ENCODE measurements around the gene SAE1. TPM values are rescaled to one million over a fixed set of nuclear protein-coding genes. Genes with fewer than 3 reads are reported as not detected.
"Not testable (repeated sequence)": the region's sequence is repeated elsewhere in the genome, so short reads cannot be mapped to it uniquely, and the experiment has no call there.

Gene SAE1
- polyA plus RNA-seq, 4 donors, result 116 to 132 (median 122) TPM

DNA sequence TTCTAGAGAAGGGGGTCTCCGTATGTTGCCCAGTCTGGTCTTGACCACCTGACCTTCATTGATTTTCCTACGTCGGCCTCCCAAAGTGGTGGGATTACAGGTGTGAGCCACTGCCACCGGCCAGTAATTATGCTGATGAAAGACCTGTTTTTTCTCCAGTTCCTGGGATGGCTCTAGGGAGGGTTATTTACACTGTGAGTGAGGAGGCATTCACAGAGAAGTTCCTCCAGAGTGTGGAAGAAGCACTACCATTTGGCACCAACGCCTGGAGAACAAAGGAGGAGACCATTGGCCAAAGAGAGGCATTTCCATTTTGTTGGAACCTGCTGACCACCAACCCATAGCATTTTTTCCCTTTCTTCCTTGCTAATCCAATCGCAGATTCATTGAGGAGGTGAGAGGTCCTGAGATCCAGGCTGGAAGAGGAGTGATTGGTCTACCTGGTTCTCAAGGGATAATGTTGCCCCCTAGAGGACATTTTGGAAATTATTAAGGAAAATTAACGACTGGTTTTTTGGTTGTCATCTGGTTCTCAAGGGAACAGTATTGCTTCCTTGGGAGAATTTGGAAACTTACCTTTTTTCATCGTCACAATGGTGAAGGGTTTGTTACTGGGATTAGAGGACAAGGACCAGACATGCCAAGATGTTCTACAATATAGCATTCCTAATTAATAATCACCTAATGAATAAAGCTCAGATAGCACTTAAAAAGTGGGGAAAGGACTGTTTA is 5.5 kb upstream of the SAE1 start:
- DNase-seq (ENCODE audit: low read depth in 4 of 4, low spot score in 3 of 4), result peak in 1 of 4 donors; percentile 53

DNA sequence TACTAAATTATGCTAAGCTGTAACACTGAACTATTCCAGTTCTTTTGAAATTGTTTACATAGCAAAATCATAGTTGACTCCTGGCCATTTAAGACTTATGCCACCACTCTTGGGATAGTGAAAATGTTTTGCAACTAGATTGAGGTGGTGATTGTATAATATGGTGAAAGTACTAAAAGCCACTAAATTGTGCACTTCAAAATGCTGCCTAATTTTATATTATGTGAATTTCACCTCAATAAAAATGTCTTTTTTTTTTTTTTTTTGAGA is 5.0 kb upstream of the SAE1 start:
- no peak for DNase-seq (ENCODE audit: low read depth in 4 of 4, low spot score in 3 of 4)

- DNase-seq (ENCODE audit: low read depth in 4 of 4, low spot score in 3 of 4), result no peak
These were observed 1.1 kb upstream of the SAE1 start for GRCh38 chr19:47129579-47129978.

GRCh38 chr19:47130120-47130588 is 481 bp upstream of the SAE1 start:
- DNase-seq (ENCODE audit: low read depth in 4 of 4, low spot score in 3 of 4), result no peak

GRCh38 chr19:47132194-47132852 is 1.7 kb downstream of the SAE1 start:
- no peak for DNase-seq (ENCODE audit: low read depth in 4 of 4, low spot score in 3 of 4)

DNA sequence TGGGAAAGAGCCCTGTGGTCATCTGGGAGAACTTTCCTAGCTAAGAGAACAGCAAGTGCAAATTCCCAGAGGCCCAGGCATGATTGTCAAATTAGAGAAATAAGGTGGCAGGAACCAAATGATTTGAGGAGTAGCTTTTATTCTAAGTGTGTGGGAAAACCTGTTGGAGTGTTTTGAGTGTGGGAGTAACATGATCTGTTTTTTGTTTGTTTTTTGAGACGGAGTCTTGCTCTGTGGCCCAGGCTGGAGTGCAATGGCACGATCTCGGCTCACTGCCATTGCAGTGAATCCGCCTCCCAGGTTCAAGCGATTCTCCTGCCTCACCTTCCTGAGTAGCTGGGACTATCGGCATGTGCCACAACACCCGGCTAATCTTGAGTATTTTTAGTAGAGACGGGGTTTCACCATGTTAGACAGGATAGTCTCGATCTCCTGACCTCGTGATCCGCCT is 2.4 kb downstream of the SAE1 start:
- DNase-seq (ENCODE audit: low read depth in 4 of 4, low spot score in 3 of 4), result no peak

DNA sequence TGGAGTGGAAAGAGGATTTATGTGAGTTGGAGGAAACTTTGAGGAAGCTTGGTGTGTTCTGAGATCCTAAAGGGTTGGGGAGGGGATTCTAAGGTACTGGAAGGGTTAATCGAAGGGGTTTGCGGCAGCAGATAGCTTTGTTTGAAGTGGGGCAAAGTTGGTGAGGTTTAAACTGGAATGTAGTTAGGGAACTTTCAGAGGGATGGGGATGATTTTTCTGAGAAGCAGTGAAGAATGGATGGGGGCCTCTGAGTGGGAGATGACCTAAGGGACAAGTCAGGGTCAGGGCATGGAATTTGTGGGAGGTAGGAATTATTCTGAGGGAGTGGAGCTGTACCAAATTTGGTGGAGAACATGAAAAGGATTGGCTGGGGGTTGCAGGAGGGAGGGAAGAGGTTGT is 3.9 kb downstream of the SAE1 start:
- no peak for DNase-seq (ENCODE audit: low read depth in 4 of 4, low spot score in 3 of 4)

- DNase-seq (ENCODE audit: low read depth in 4 of 4, low spot score in 3 of 4), result no peak
These were observed 4.5 kb downstream of the SAE1 start for GRCh38 chr19:47135156-47135555.

DNA sequence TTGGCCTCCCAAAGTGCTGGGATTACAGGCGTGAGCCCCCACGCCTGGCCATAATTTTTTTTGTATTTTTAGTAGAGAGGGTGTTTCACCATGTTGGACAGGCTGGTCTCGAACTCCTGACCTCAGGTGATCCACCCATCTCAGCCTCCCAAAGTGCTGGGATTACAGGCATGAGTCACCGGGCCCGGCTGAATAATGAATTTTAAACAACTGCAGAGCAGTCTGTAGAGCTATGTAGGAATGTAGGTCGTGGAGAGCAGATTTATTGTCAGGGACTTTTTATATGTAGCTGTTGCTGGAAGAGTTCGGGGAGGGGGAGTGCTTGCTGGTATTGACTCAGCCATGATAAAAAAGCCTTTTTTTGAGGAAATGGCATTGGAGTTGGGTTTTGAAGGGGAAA is 10.6 kb downstream of the SAE1 start:
- DNase-seq (ENCODE audit: low read depth in 4 of 4, low spot score in 3 of 4), result not testable (repeated sequence)

DNA sequence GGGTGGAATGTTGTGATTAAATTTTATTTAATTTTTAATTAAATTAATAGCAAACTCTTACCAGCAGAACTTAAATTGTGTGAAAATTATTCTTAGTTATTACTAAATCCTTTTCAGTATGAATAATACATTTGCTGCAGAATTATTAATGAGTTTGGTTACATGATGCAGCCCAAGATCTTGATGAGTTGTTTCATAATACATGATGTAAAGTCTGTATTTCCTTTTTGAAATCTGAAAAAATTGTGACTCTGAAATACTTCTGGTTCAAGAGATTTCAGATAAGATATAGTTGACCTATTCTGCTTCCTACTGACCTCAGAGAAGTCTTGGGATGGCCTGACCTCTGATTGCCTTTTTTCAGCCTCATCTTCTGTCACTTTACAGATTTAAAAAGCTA is 11.1 kb downstream of the SAE1 start:
- DNase-seq (ENCODE audit: low read depth in 4 of 4, low spot score in 3 of 4), result no peak

- no peak for DNase-seq (ENCODE audit: low read depth in 4 of 4, low spot score in 3 of 4)
These were observed 12.1 kb downstream of the SAE1 start for GRCh38 chr19:47142779-47143178.

GRCh38 chr19:47143322-47144073 is 12.9 kb downstream of the SAE1 start:
- no peak for DNase-seq (ENCODE audit: low read depth in 4 of 4, low spot score in 3 of 4)

GRCh38 chr19:47144630-47145029 is 14.0 kb downstream of the SAE1 start:
- DNase-seq (ENCODE audit: low read depth in 4 of 4, low spot score in 3 of 4), result no peak

- DNase-seq (ENCODE audit: low read depth in 4 of 4, low spot score in 3 of 4), result no peak
These were observed 15.2 kb downstream of the SAE1 start for GRCh38 chr19:47145639-47146486.

DNA sequence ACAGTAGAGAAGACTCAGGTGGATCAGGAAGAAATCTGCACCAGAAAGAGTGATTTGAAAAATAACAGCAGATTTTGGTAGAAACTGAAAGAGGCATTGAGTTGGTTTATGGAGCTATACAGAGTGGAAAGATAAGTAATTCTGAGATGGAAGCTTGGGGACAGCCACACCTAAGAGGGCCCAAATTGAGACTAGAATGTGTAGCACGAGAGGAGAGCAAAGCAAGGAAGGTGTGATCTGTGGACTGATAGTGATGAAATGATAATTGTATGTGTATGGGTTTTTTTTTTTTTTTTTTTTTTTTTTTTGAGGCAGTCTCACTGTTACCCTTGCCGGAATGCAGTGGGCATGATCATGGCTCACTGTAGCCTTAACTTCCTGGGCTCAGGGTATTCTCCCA is 16.3 kb downstream of the SAE1 start:
- DNase-seq (ENCODE audit: low read depth in 4 of 4, low spot score in 3 of 4), result no peak

DNA sequence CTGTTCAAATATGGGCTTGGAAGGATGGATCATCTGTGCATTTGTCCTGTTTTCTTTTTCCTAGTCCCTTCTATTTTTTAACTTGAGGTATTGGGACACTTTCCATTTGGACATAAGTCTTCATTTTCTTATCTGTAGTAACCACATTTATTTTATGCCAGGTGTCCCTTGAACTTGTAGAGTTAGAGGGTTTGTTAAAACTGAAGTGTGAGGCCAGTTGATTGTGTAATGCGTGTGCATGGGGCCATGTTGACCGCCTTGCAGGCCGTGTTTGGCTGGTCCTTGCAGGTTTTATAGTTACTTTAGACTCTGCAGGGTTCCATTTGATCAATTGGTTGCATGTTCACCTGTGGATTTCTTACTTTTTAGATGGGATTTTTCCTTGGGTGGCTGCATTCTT is 21.0 kb downstream of the SAE1 start:
- DNase-seq (ENCODE audit: low read depth in 4 of 4, low spot score in 3 of 4), result no peak

DNA sequence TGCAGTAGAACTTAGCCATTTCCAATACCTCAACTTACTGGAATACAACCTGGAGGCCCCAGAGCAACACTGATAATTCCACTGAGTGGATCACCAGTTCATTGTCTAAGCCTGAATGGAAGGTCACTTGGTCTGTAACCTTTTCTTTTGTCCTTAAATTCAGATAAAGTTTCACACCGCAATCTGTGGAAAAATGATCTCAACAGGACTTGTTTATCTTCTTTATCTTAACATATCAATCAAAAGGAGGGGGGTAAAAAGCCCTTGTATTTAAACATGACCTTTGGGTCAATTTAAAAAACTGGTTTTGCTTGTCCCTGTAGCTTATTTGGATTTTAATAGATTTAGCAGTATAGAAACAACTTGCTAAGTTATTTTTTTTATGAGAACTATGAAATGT is 21.6 kb downstream of the SAE1 start:
- DNase-seq (ENCODE audit: low read depth in 4 of 4, low spot score in 3 of 4), result no peak

DNA sequence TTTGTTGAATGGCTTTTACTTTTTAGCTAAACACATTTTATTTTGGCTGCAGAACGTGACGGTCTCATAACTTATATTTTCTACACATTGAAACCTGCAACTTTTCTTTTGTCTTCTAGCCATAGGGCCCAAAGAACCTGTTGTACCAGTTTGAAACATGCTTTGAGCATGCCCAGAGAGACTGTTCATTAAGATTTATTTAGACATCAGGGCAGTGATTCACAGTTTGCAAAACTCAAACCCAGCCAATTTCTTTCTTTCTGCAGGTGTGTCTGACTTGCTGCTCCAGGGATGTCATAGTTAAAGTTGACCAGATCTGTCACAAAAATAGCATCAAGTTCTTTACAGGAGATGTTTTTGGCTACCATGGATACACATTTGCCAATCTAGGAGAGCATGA is 22.0 kb downstream of the SAE1 start:
- no peak for DNase-seq (ENCODE audit: low read depth in 4 of 4, low spot score in 3 of 4)

DNA sequence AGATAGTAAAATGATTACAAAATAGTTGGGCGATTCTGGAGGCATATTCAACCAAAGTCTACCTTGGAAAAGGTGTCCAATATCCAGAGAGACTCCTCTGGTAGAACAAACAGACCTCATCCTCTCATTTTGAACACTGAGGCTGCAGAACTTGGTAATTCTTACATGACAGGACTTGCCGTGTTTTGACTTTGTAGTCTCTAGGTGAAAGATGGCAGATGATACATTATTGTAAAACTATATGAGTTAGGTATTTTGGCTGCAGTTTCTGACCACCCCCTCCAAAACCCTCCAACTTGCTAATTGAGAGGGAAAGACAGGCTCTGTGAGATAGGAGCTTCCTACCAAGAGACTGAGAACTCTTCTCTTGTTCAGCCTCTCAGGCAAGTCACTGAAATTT is 22.6 kb downstream of the SAE1 start:
- no peak for DNase-seq (ENCODE audit: low read depth in 4 of 4, low spot score in 3 of 4)

GRCh38 chr19:47155148-47155547 is 24.5 kb downstream of the SAE1 start:
- no peak for DNase-seq (ENCODE audit: low read depth in 4 of 4, low spot score in 3 of 4)

GRCh38 chr19:47156861-47157430 is 26.3 kb downstream of the SAE1 start:
- DNase-seq (ENCODE audit: low read depth in 4 of 4, low spot score in 3 of 4), result no peak

Data from right renal pelvis (tissue), 4 donors.